ENCODE data around the gene SPOP. TPM values are rescaled to one million over a fixed set of nuclear protein-coding genes. Genes with fewer than 3 reads are reported as not detected.

SPOP gene
- total RNA-seq, 1 donor from 2014 or later = 63.9 TPM

DNA sequence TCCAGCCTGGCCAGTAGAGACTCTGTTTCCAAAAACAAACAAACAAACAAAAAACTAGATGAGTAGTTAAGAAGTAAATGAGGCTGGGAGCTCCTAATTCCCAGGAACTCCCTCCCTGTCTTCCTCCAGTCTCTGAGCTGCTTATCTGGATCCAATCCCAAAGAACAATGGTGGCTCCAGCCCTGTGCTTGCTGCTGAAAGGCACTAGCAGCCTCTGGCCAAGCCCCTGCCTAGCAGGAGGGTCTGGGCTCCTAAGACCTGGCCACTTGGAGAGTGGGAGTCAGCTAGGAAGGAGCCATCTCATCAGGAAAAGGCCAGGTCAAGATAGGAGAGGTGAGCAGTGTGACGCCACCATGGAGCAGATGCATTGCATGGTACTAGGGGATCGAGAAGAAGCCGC lies 44.2 kb upstream of the SPOP start:
- Mint-ChIP-seq H3K36me3 (ENCODE audit: unreplicated experiment) (peaks cover 4% of the 10 kb centered on the region), H3K27me3 (ENCODE audit: unreplicated experiment) (no peaks in the 10 kb centered on the region), H3K4me3 (ENCODE audit: unreplicated experiment) (no peak overlapping the region), H3K27ac (ENCODE audit: unreplicated experiment) (no peak overlapping the region), H3K9me3 (ENCODE audit: unreplicated experiment) (no peaks in the 10 kb centered on the region), H3K4me1 (ENCODE audit: unreplicated experiment) (no peaks in the 10 kb centered on the region)
- TF ChIP-seq, protein P1, sequence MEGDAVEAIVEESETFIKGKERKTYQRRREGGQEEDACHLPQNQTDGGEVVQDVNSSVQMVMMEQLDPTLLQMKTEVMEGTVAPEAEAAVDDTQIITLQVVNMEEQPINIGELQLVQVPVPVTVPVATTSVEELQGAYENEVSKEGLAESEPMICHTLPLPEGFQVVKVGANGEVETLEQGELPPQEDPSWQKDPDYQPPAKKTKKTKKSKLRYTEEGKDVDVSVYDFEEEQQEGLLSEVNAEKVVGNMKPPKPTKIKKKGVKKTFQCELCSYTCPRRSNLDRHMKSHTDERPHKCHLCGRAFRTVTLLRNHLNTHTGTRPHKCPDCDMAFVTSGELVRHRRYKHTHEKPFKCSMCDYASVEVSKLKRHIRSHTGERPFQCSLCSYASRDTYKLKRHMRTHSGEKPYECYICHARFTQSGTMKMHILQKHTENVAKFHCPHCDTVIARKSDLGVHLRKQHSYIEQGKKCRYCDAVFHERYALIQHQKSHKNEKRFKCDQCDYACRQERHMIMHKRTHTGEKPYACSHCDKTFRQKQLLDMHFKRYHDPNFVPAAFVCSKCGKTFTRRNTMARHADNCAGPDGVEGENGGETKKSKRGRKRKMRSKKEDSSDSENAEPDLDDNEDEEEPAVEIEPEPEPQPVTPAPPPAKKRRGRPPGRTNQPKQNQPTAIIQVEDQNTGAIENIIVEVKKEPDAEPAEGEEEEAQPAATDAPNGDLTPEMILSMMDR (IDR thresholded peaks at IDR 0.05) = no peak
- DNase-seq (ENCODE audit: extremely low spot score, unreplicated experiment) = no peak

DNA sequence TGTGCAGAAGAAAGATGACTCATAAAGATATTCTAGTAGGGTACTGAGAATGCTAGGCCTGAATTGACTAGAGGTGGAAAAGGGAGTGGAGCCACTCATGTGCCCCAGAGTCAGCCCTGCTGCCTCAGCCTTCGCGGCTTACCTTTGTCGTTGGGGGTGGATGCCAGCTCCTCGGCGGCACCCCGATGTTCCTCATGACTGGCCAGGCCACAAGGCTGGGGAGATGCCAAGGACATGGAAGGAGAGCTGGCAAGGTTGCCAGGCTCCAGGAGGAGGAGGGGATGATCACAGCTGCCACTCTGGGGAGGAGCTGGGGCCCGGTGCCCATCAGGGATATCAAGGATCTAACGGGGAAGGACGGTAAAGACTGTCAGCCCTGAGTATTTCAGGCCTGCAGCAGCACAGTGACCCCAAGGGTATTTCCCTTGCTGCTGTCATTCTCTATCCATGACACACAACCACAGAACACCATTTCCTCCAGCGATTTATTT lies 39.5 kb upstream of the SPOP start:
- no peak for DNase-seq (ENCODE audit: extremely low spot score, unreplicated experiment)
- Mint-ChIP-seq H3K9me3 (ENCODE audit: unreplicated experiment) (no peaks in the 10 kb centered on the region), H3K36me3 (ENCODE audit: unreplicated experiment) (peaks cover 9% of the 10 kb centered on the region), H3K4me3 (ENCODE audit: unreplicated experiment) (no peak overlapping the region), H3K27ac (ENCODE audit: unreplicated experiment) (no peak overlapping the region), H3K4me1 (ENCODE audit: unreplicated experiment) (no peaks in the 10 kb centered on the region), H3K27me3 (ENCODE audit: unreplicated experiment) (no peaks in the 10 kb centered on the region)
- TF ChIP-seq, protein P1 (IDR thresholded peaks at IDR 0.05) = no peak

DNA sequence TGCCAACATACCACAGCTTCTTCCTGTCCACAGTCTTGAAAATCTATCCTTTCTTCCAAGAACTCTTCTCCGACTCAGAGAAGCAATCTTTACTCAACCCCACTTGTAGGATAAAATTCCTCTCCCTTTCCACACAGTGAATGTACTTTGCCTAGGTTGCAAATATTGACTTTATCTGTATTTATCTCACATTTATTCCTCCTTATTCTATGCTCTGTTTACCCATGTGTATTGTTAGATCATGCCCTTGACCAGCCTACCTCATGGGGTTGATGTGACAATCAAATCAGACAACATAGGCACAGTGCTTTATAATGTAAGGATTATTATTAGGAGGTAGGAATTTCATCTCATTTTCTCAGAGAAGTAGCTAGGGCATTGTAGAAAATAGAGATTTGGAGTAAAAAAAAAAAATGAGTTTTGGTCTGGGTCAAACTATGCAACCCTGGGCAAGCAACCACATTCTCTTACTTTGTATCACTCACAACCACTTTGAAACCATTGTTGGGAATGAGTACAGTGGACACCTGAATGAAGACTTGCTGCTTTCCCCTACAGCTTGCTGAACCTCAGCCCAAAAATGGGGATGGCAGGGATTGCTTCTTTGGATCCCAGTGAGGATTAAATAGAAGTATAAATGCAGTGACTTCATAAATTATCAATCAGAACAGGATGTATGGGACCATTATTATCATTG lies 38.9 kb upstream of the SPOP start:
- DNase-seq (ENCODE audit: extremely low spot score, unreplicated experiment) = no peak
- Mint-ChIP-seq H3K4me3 (ENCODE audit: unreplicated experiment) (no peak overlapping the region), H3K9me3 (ENCODE audit: unreplicated experiment) (no peaks in the 10 kb centered on the region), H3K36me3 (ENCODE audit: unreplicated experiment) (peaks cover 9% of the 10 kb centered on the region), H3K27ac (ENCODE audit: unreplicated experiment) (no peak overlapping the region), H3K4me1 (ENCODE audit: unreplicated experiment) (no peaks in the 10 kb centered on the region), H3K27me3 (ENCODE audit: unreplicated experiment) (no peaks in the 10 kb centered on the region)
- TF ChIP-seq, protein P1 (IDR thresholded peaks at IDR 0.05) = no peak

DNA sequence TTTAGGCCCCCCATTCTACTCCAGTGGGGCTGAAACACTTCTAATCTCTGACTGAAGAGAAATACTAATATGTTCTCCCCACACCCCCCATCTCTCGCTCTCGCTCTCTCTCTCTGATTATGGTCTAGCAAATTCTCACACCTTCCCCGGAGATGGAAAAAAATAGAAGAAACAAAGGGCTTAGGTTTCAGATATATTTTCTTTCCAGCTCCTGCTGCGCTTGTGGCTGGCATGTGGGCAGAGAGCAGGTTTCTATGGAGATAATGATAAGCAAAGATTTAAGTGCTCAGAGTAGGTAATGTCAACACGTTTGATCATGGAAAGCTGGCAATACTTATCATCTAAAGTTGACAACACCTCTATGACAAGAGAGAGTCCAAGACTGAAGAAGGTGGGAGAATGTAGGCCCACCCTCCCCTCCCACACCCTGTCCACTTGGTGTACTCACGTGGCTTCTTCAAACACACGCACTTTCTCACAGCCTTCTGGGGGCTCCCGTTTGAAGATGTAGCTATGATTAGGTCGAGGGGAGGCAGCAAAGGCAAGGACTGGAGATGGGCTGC lies 37.9 kb upstream of the SPOP start:
- Mint-ChIP-seq H3K4me1 (ENCODE audit: unreplicated experiment) (no peaks in the 10 kb centered on the region), H3K36me3 (ENCODE audit: unreplicated experiment) (peaks cover 15% of the 10 kb centered on the region), H3K4me3 (ENCODE audit: unreplicated experiment) (no peak overlapping the region), H3K27me3 (ENCODE audit: unreplicated experiment) (no peaks in the 10 kb centered on the region), H3K27ac (ENCODE audit: unreplicated experiment) (no peak overlapping the region), H3K9me3 (ENCODE audit: unreplicated experiment) (no peaks in the 10 kb centered on the region)
- TF ChIP-seq, protein P1 (IDR thresholded peaks at IDR 0.05) = no peak
- DNase-seq (ENCODE audit: extremely low spot score, unreplicated experiment) = no peak

DNA sequence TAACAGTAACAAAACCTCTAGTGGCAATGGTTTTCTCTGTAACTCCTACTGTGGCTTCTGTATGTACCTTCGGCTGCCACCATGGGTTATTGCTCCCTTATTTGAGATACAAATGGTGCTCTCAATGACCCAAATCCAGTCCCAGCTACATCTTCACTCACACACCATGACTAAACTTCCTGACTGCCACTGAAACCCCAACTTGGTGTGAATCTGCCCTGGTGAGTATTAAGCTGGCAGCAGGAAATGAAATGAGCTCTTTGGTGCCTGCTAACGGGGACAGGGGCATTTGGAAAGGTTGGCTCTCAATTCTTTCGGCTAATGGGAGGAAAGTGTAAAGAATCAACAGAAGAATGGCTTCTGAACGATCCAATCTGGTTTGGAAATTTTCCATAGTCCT lies 37.3 kb upstream of the SPOP start:
- H3K9me3 Mint-ChIP-seq (ENCODE audit: unreplicated experiment) = no peaks in the 10 kb centered on the region
- no peaks in the 10 kb centered on the region for H3K27me3 Mint-ChIP-seq (ENCODE audit: unreplicated experiment)
- H3K4me3 Mint-ChIP-seq (ENCODE audit: unreplicated experiment) = no peak overlapping the region
- H3K36me3 Mint-ChIP-seq (ENCODE audit: unreplicated experiment) = peaks cover 15% of the 10 kb centered on the region
- no peak for DNase-seq (ENCODE audit: extremely low spot score, unreplicated experiment)
- no peaks in the 10 kb centered on the region for H3K4me1 Mint-ChIP-seq (ENCODE audit: unreplicated experiment)
- TF ChIP-seq, protein P1 (IDR thresholded peaks at IDR 0.05) = no peak
- H3K27ac Mint-ChIP-seq (ENCODE audit: unreplicated experiment) = no peak overlapping the region

Data from osteocyte (in vitro differentiated cells).